H1 (cell line): Measurements from ENCODE around the gene GLRA2. TPM values are rescaled to one million over a fixed set of nuclear protein-coding genes. Genes with fewer than 3 reads are reported as not detected.

Experiments used
- CTBP2 ChIP-seq: IDR thresholded peaks from 2 replicates; pipeline ENCODE4 v1.7.0; 2011; ENCODE audit warnings: borderline replicate concordance, mild to moderate bottlenecking, moderate library complexity, mixed read lengths, low read length; ENCODE audit not compliant: insufficient read depth, insufficient read length
- SP2 ChIP-seq: IDR thresholded peaks from 2 replicates; pipeline ENCODE4 v1.6.1; 2012; ENCODE audit warnings: mild to moderate bottlenecking, low read length, inconsistent platforms
- TCF12 ChIP-seq: IDR thresholded peaks from 2 replicates; pipeline ENCODE4 v1.6.1; 2011; ENCODE audit warnings: low read depth, mild to moderate bottlenecking, low read length
- polyA plus RNA-seq, 7 experiments: library from polyadenylated mRNA; depleted of rRNA in 3 of 7; stranded (reverse) in 5 of 7; unstranded in 2 of 7; fragments of >200 nt in 5 of 7; fragments of 200-250 nt in 2 of 7; gene quantifications; 1 replicate in 5 of 7; 2 replicates in 1 of 7; 4 replicates in 1 of 7; pipeline versions ENCODE4 v1.2.1 to v1.2.3, GENCODE V29; 2011 to 2013; ENCODE audit warnings: missing spikeins in 2 of 7, mixed read lengths in 2 of 7
- total RNA-seq: library from RNA; stranded (reverse); fragmentation: NEBNext Ultra II Directional; extraction: Animal tissue kit (Norgen Biotek cat#: 25700); gene quantifications from 2 replicates; pipeline ENCODE4 v1.2.1, GENCODE V29; 2021

The GLRA2 gene
- total and polyA plus RNA-seq, 2 of the 8 experiments (the other 6 are each of a cell fraction or from before 2014, with no cell fraction given), result not detected

DNA sequence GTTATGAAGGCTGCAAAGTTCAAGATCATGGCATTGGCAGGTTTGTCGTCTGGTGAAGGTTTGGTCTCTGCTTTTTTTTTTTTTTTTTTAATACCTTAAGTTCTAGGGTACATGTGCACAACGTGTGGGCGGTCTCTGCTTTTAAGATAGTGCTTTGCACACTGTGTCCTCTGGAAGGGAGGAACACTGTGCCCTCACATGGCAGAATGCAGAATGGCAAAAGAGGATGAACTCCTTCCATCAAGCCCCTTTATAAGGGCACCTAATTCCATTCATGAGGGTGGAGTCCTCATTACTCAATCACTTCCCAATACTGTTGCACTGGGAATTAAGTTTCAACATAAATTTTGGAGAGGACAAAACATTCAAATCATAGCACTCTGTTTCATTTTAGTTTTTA is 101.4 kb downstream of the GLRA2 start (continued):
- no peak for TF ChIP-seq TCF12
- TF ChIP-seq SP2, result no peak
- no peak for TF ChIP-seq CTBP2
- TF ChIP-seq, all 59 proteins: peak for 2
